HG02763 (cell line): ENCODE results near the gene CEP41.

Source experiments
- ATAC-seq: cut with Tn5 transposase; IDR thresholded peaks from one replicate; pipeline ENCODE4 v1.9.1; 2021; ENCODE audit warnings: mild to moderate bottlenecking, moderate library complexity; ENCODE audit not compliant: unreplicated experiment

Gene CEP41

GRCh38 chr7:130440527-130441365, at the start of gene CEP41:
CEP41 (minus strand) TSS chr7:130441016; CDS start chr7:130440966, 50 bp downstream.
- ATAC-seq = peak; percentile 99

- ATAC-seq = no peak
These were observed 49.5 kb upstream of the CEP41 start for GRCh38 chr7:130490311-130490791.

- no peak for ATAC-seq
These were observed 48.5 kb upstream of the CEP41 start for GRCh38 chr7:130489140-130489983.

GRCh38 chr7:130488392-130489139, 47.8 kb upstream of the CEP41 start:
- ATAC-seq = no peak

- no peak for ATAC-seq
These were observed 46.2 kb upstream of the CEP41 start for GRCh38 chr7:130486954-130487436.

GRCh38 chr7:130486114-130486953, 45.5 kb upstream of the CEP41 start:
- ATAC-seq = no peak

GRCh38 chr7:130485734-130486113, 44.9 kb upstream of the CEP41 start:
- ATAC-seq = no peak

GRCh38 chr7:130483031-130483430, 42.2 kb upstream of the CEP41 start:
- ATAC-seq = no peak

- ATAC-seq = no peak
These were observed 41.1 kb upstream of the CEP41 start for GRCh38 chr7:130481898-130482297.

- ATAC-seq = no peak
These were observed 39.0 kb upstream of the CEP41 start for GRCh38 chr7:130479716-130480400.

- ATAC-seq = no peak
These were observed 38.2 kb upstream of the CEP41 start for GRCh38 chr7:130478991-130479390.

GRCh38 chr7:130476297-130477150, 35.7 kb upstream of the CEP41 start:
- peak; percentile 81 for ATAC-seq

- ATAC-seq = no peak
These were observed 35.0 kb upstream of the CEP41 start for GRCh38 chr7:130475776-130476175.

- no peak for ATAC-seq
These were observed 33.1 kb upstream of the CEP41 start for GRCh38 chr7:130473876-130474275.

GRCh38 chr7:130473289-130473688, 32.5 kb upstream of the CEP41 start:
- ATAC-seq = no peak

- ATAC-seq = no peak
These were observed 31.2 kb upstream of the CEP41 start for GRCh38 chr7:130471974-130472373.

GRCh38 chr7:130468612-130469011, 27.8 kb upstream of the CEP41 start:
- ATAC-seq = no peak
